GM18861 (cell line): Measurements from ENCODE around the gene SMARCA4.

Experiments used
- ATAC-seq: cut with Tn5 transposase; IDR thresholded peaks from one replicate; pipeline ENCODE4 v1.9.1; 2021; ENCODE audit not compliant: unreplicated experiment

Gene SMARCA4

GRCh38 chr19:11028146-11028545 is 67.3 kb downstream of the SMARCA4 start:
- no peak for ATAC-seq

GRCh38 chr19:11031421-11032070 is 70.7 kb downstream of the SMARCA4 start:
- ATAC-seq, result no peak

GRCh38 chr19:11033251-11033650 is 72.4 kb downstream of the SMARCA4 start:
- ATAC-seq, result no peak

- no peak for ATAC-seq
Observed at GRCh38 chr19:11033763-11034162, 72.9 kb downstream of the SMARCA4 start.

- ATAC-seq, result no peak
Observed at GRCh38 chr19:11034449-11035213, 73.8 kb downstream of the SMARCA4 start.

- ATAC-seq, result peak; percentile 74
Observed at GRCh38 chr19:11035441-11036377, 74.9 kb downstream of the SMARCA4 start.

- ATAC-seq, result no peak
Observed at GRCh38 chr19:11038511-11038910, 77.7 kb downstream of the SMARCA4 start.

GRCh38 chr19:11041194-11041593 is 80.4 kb downstream of the SMARCA4 start:
- ATAC-seq, result no peak

- no peak for ATAC-seq
Observed at GRCh38 chr19:11041966-11042627, 81.3 kb downstream of the SMARCA4 start.

GRCh38 chr19:11044431-11044830 is 83.6 kb downstream of the SMARCA4 start:
- ATAC-seq, result no peak

- ATAC-seq, result no peak
Observed at GRCh38 chr19:11045536-11045935, 84.7 kb downstream of the SMARCA4 start.

GRCh38 chr19:11046605-11047354 is 86.0 kb downstream of the SMARCA4 start:
- ATAC-seq, result no peak

- no peak for ATAC-seq
Observed at GRCh38 chr19:11047866-11048265, 87.0 kb downstream of the SMARCA4 start.

GRCh38 chr19:11050323-11051114 is 89.7 kb downstream of the SMARCA4 start:
- ATAC-seq, result no peak

GRCh38 chr19:11053817-11054195 is 93.0 kb downstream of the SMARCA4 start:
- no peak for ATAC-seq

- ATAC-seq, result no peak
Observed at GRCh38 chr19:11054200-11054599, 93.4 kb downstream of the SMARCA4 start.

GRCh38 chr19:11054628-11055027 is 93.8 kb downstream of the SMARCA4 start:
- ATAC-seq, result no peak

- ATAC-seq, result no peak
Observed at GRCh38 chr19:11058246-11059030, 97.6 kb downstream of the SMARCA4 start.
